SKM-1 (cell line): Measurements from ENCODE around the gene CNTN5.

ENCODE experiments used
- DNase-seq: peaks from one replicate; lab custom pipeline; 2025; ENCODE audit not compliant: unreplicated experiment; lab: John Stamatoyannopoulos, UW

Gene CNTN5

DNA sequence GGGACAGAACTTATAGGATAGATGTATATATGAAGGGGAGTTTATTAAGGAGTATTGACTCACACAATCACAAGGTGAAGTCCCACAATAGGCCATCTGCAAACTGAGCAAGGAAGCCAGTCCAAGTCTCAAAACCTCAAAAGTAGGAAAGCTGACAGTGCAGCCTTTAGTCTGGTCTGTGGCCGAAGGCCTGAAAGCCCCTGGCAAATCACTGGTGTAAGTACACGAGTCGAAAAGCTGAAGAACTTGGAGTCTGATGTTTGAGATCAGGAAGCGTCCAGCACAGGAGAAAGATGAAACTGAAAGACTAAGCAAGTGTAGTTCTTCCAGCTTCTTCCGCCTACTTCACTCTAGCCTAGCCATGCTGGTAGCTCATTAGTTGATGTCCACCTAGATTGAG is 866.7 kb downstream of the CNTN5 start:
- no peak for DNase-seq

DNA sequence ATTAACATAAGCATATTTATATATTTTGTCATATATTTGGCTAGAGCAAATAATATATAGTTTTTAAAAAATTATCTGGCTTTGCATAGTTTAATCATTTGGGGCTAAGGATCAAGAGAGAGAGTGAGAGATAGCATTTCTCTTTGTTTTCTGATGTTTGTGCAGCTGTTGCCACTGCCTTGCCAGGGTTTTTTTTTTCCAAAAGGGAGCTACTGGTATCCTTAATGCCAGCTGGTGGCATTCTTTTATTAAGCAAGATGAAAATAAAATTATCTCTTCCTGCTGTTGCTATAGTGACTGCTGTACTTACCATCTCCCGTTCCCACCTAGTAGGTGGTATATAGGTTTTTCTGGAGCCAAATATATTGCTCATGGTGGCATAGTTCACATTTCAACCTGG is 873.1 kb downstream of the CNTN5 start:
- no peak for DNase-seq

DNA sequence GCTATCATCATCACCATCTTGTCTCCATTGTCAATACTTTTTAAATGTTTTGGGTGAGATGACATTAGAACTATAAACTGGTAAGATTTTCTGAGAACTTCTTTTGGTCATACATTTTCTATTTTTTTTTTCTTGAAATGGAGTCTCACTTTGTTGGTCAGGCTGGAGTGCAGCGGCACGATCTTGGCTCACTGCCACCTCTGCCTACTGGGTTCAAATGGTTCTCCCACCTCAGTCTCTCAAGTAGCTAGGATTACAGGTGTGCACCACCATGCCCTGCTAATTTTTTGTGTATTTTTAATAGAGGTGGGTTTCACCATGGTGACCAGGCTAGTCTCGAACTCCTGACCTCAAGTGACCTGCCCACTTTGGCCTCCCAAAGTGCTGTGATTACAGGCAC is 880.4 kb downstream of the CNTN5 start:
- DNase-seq, result no peak

DNA sequence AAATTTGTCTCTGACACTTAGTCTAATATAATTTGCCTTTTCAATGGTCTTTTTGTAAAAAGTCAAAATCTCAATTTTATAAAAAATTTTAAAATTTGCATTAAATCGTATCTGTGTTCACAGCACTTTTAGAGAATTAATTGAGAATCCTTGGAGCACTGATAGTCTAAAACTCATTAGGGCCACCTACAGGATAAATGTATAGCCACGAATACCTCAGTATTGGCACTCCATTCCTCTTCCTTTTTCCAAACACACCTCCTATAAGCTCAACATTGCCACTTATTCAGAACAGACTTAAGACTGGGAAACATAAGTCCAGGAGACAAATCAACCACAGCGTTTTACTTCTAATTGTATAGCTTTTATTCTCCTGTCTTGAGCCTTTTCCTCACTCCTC is 890.4 kb downstream of the CNTN5 start:
- no peak for DNase-seq

DNA sequence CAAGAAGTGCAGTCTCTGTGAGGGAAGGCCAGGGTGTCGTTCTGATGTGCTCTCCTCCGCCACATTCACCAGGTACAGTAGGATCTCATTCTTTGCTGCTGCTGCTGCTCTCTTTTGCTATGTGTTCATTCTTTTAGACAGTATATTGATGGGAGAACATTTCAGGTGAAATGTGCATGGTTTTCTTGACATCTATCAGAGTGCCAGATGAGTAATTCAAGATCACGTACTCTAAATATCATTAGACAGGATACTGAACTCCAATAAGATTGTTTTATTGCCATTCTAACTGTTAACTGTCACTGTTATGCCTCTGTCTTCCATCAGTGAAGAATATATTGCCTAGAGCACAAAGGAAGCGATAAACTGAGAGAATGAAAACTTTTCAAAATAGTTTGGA is 895.3 kb downstream of the CNTN5 start:
- no peak for DNase-seq

DNA sequence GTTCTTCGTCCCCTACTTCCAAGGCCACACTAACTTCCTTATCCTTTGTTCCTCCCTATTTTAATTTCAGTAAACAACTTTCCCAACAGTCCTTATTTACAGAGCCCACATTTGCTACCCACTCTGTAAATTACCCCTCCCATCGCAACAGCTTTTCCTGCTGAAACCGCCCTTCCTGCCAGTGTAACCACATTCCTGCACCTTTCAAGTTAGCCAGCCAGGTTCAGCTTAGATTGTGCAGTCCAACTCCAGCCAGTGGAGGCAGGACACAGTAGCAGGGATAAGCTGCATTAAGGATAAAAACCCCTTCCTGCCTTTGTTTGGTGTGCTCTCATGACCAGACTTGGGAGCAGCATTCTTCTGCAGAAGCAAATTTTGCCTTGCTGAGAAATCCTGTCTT is 898.0 kb downstream of the CNTN5 start:
- no peak for DNase-seq

DNA sequence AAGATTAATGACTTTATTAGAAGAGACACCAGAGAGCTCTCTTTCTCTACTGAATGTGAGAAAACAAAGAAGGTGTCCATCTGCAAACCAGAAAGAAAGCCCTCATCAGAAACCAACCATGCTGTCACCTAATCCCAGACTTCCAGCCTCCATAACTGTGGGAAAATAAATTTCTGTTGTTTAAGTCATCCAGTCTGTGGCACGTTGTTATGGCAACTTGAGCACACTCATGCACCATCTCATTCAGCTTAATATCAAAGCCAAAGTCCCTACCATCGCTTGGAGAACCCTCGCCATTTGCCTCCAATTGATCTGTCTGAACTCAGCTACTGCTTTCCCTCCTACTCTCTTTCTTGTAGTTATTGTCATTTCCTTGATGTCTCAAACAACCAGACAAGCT is 900.2 kb downstream of the CNTN5 start:
- no peak for DNase-seq

DNA sequence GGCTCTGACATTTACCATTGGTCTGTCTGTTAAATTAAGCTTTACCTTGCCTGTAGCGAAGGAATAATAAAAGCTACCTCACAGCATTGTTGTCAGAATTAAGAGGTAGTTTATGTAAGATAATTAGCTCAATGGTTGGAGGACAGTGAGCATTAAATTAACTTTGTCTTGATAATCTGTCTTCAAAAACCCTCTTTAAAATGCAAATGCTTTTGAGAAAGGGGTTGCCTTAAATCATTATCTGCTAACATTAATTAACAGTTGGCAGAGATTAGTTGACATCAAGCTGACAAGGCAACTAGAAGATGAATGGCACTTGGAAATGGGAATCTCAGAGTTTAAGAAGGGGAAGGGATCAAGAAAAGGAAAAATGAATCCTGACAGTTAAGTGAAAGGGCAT is 905.2 kb downstream of the CNTN5 start:
- no peak for DNase-seq

DNA sequence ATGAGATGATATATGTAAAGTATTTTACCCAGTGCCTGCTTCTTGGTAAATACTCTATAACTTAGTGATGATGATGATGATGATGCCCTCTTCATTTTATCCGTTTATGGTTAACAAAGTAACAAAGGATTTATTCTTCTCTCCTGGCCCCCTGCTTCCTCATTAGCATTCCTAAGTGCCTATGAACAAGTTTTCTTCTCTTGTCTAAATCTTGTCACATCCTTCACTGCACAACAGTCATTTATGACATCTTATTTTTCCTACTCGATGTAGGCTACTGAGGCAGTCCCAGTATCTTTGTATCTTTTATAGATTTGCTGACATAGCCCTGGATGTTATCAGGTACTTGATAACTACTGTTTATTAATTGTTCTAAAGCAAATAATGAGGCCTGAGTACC is 911.9 kb downstream of the CNTN5 start:
- no peak for DNase-seq

DNA sequence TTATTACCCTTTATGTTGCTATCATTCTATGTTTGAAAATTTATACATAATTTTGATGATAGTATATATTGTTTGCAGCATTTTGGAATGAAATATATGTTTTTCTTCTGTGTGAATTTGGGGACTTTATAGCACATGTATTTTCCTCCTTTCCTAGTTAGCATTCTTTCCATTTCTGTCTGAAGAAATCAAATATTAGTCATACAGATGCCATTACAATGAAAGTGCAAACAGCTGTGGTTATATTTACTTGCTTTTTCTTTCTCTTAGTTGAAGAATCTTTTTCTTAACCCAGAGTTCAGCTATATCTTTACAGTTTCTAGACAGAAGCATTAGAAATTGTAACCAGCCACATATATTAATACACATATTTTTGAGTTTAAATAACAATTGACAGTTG is 913.3 kb downstream of the CNTN5 start:
- no peak for DNase-seq

DNA sequence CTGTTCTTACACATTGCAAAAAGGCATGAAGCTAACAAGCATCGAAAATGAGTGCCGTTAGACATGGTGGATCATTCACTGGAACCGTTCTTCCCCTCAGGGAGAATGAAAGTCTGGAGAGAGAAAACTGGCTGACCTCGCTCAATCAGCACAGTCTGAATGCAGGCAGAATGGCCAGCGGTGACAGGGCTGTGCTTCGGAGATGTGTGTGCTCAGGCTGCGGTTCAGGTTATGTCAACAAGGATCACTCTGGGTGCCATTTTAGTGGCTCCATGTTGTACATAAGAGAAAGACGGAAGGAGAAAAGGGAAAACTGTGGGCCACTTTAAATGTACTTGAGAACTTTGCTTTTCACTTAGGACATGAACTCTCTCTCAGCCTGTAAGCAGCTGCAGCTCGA is 916.6 kb downstream of the CNTN5 start:
- DNase-seq, result no peak

DNA sequence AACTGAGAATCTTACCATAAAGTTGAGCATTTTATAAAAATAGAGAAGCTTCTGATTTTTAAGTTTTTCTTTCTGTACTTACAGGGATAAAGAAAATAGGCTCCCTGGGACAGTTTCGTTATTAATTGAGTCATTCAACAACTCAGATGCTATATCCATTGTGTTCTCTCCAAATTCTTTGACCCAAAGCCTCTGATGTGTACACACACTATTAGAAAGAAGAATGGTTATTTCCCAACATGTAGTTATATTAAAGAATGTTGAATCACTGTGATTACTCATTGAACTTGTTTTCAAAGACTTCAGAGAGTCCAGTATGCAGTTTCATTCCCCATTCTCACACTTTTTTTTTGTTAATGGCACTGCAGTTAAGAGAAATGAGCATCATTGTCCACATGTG is 932.1 kb downstream of the CNTN5 start:
- DNase-seq, result no peak

DNA sequence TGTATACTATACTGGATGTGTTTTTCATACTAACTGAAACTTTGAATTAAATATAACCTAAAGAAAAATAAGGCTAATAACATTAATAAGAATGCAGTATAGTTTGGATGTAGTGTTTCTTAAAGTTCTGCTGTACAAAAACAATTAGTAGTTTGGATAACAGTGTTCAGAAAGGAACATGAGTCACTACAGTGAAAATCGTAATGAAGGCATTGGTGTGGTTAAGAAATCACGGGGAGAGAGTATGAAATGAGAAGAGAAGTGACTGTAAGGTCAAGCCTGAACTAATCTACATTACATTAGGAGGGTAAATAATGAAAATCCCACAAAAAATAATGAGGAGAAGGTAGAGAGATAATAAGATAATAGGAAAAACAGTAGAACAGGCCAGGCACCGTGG is 939.8 kb downstream of the CNTN5 start:
- no peak for DNase-seq

DNA sequence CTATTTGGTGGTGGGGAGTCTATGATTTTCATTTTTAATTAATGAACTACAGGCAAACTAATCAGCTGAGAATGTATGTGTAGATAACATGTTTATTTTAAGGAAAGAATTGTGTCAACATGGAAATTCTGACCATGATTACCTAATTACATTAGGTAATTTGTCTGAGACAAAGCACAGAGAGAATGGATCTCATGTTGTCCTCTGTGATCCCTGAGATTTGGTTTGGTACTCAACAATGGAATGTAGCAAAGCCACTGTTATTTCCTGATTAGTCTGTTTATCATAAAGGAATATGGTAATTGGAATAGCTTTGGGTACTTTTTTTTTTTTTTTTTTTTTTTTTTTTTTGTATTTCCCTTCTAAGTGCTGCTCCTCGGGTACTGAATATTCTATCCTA is 947.6 kb downstream of the CNTN5 start:
- DNase-seq, result no peak

DNA sequence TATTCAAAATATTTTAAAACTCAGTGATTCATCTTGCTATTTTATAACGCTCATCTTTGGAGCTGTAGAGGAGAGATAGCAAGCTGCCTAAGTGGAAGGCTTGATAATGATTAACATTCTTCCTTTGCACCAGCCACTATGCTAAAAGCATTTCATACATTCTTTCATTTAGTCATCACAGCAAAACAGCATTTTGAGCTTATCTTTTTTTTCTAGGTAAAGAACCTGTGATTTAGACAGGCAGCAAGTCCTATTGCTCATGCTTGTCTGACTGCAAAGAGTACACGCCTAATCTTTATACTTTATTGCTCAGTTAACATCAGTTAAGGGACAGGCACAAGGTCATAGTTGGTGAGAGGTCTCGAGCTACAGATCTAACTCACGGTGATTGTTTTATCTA is 953.2 kb downstream of the CNTN5 start:
- no peak for DNase-seq

DNA sequence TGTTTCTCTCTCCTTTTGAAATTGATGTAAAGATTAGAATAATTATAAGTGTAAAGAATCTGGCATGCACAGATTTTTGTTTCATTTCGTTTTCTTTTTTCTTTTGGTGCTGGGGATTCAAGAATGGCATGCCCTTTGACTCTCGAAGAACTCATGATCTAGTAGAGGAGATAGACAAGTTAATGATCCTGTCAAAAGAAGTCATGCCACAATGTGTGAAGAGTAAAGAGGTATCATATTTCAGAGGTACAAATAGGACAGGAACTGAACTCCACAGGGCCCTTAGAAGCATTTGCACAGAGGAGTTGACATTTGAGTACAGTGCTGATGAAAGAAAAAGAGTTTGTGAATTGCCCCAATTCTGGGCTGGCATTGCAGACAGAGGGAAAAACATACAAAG is 958.3 kb downstream of the CNTN5 start:
- no peak for DNase-seq

DNA sequence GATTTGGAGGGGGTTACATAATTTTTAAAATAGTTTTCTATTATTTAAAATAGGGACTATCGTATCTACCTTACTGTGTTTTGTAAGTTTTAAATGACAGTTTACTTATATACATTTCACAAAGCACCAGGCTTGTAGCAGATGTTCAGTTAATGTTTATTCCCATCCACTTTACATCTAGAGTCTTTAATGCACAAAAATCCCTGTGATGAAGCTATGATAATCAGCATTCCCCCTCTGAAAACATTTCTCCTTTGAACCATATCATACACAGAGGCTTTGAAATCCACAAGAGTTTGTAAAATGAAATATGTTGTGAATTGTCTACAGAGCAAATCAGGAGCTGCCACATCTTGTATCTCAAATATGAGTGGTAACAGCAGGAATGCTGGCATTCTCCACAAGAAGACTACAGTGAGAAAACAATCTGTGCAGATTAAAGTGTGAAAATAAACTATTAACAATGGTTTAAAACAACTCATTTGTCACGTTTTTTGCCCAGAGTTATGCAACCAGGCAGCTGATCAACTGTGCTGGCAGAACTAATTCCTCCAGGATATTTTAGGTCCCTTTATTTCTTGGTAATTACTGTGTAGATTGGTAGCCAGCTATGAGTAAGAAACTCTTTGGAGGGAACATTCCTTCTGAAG is 967.2 kb downstream of the CNTN5 start:
- DNase-seq, result no peak

DNA sequence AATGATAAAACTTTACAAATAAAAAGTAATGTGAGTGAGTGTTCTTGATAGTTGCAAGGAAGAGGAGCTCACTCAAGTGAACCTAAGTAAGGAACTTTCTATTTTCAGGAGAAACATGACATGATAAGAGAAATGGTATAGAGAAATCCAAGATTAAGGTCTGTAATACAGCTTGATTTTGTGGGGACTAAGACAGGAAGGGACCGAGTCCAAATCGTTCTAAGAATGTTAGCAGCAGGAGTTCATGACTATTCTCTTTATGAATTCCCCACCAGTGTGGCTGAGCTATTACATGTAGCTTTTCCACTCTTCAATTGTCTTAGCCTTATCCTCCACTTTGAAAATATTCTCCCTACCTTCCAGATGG is 967.7 kb downstream of the CNTN5 start:
- no peak for DNase-seq

DNA sequence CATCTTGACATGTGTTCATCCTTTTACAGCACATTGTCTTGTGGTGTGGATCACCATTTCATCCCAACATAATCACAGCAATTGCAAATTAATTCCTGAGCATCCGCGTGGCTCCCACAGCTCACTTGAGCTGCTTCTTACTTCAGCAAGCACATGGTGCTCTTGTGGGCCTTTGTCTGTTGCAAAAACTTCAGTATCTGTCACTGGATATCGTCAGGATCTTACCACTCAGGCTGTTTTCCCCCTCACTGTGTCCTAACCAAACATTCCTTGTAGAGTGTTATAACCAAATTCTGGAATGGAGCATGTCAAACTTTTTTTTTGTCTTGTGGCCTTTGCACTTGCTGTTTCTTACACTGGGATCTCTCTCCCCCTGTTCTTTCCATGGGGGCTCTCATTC is 983.2 kb downstream of the CNTN5 start:
- DNase-seq, result no peak

DNA sequence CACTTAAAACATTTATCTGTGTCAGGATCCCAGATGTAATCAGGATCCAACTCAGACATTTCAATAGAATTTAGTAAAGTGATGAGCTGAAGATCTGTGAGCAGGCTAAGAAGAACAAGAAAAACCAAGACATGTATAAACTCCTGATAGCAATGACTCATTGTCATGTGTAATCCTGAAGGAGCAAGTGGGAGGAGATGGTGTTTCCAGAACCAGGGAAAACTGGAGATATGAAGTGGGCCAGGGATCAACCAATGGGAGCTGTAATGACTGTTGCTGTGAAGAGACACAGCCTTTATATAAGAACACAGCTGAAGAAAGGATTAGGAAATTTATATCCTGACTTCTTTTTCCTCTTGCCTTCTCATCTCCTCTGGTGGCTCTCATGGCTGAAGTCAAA is 983.8 kb downstream of the CNTN5 start:
- no peak for DNase-seq

DNA sequence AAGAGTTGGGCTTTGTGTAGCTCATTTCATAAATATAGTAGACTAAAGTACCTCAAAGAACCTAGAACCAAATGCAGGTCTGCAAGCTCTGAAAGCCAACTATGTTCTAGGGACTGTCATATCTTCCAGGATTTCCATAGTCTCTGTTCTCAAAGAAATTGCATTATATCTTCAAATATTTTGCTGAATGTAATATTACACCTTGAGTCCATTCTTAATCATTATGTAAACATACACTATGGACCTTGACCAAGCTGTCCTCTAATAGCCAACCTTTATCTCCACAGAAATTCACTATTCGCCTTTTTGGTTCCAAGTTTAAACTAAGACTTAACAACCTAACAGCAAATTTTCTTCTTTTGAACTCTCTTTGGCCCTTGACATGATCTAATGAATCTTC is 987.7 kb downstream of the CNTN5 start:
- no peak for DNase-seq

DNA sequence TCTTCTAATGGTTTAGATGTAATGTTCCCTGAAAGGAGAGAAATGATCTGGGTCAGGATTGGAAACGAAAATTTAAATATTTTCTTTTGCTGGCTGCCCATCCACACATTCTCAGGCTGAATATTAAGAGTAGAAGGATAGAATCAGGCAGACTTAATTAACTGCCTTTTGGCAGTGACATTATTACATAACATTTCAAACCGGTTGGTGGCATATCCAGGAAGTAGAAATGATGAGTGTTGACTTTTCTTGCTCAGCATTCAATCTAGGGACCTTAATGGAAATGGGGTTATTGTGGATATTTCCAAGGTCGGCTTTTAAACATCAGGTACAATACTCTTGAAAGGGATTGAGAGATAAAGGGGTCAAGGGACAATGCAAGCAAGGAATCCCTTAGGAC is 989.0 kb downstream of the CNTN5 start:
- no peak for DNase-seq

DNA sequence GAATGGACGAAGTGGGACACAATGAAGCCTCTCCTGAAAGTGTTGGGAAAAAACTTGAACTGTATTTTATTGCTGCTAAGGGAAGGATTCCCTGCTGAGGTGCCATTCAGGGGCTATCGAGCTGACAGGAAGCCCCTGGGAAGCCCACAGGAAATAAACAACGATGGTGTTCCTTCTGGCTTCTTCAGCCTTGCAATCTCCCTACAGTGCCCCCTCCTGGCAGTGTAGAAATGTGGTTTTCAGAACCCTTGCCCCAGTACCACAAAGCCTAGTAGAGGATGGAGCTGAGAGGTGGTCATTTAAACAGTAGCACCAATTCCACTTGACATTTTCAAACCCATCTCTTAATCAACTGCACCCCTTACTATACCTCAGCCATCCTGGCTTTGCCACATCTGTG is 989.6 kb downstream of the CNTN5 start:
- DNase-seq, result no peak

DNA sequence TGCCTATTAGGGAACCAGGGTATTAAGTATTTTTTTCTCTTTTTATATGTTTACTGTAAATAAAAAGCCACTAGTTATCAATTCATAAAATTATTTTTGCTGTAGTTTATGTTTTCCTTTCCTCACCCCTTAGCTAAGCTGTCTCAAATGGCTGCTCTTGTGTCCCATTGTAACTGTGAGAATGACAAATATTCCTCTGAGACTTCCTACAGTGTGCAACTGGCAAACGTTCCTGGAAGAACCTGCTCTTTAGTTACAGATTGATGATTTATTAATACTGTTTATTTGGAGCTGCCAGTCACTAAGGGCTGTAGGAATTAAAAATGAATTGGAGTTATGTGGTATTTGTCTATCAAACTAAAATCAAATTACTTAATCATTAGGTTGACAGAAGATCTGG is 990.9 kb downstream of the CNTN5 start:
- no peak for DNase-seq
